Lower lobe of right lung (tissue), 2 donors: ENCODE results near the gene NPEPPS. TPM values are rescaled to one million over a fixed set of nuclear protein-coding genes. Genes with fewer than 3 reads are reported as not detected.
"Not testable (repeated sequence)": the region's sequence is repeated elsewhere in the genome, so short reads cannot be mapped to it uniquely, and the experiment has no call there.

Source experiments
- ATAC-seq, 2 donors: fragments of 200-7000 bp; cut with Tn5 transposase; one replicate each; pipeline ENCODE4 v1.9.1; 2020 to 2022; ENCODE audit warnings: mild to moderate bottlenecking in 2 of 2, moderate library complexity in 2 of 2
- DNase-seq: peaks from one replicate; pipeline ENCODE4 v3.0.0-alpha.2; 2020
- H3K27ac ChIP-seq: fragments of 200-600 bp; one replicate; pipeline ENCODE4 v1.8.0; 2022
- H3K27me3 ChIP-seq: fragments of 200-600 bp; one replicate; pipeline ENCODE4 v1.8.0; 2022; ENCODE audit warnings: low read depth
- H3K36me3 ChIP-seq: fragments of 200-600 bp; one replicate; pipeline ENCODE4 v1.8.0; 2022; ENCODE audit warnings: mild to moderate bottlenecking
- H3K4me1 ChIP-seq: fragments of 200-600 bp; one replicate; pipeline ENCODE4 v1.8.0; 2022
- H3K4me3 ChIP-seq: fragments of 200-600 bp; one replicate; pipeline ENCODE4 v1.8.0; 2022; ENCODE audit warnings: mild to moderate bottlenecking
- H3K9me3 ChIP-seq: fragments of 200-600 bp; one replicate; pipeline ENCODE4 v1.8.0; 2022
- intact Hi-C: fragments of 100-400 bp; cut with DNase I; formaldehyde crosslinking; loops from one replicate; pipeline ENCODE4 v1.11.0; 2022
- total RNA-seq: library from RNA; stranded (reverse); fragmentation: NEBNext Ultra II Directional; extraction: Animal tissue kit (Norgen Biotek cat#: 25700); gene quantifications from one replicate; pipeline ENCODE4 v1.2.1, GENCODE V29; 2021
- donor health status: DM: no; HTN: yes; CAD: no; lungs with severe emphysema.

The NPEPPS gene
- total RNA-seq, 1 donor from 2014 or later: 124 TPM

- ATAC-seq, H3K27ac ChIP-seq, intact Hi-C loops: not testable (repeated sequence)
Observed at GRCh38 chr17:47521434-47521833, 9.5 kb upstream of the NPEPPS start.

GRCh38 chr17:47522341-47522740 lies 8.6 kb upstream of the NPEPPS start:
- H3K27ac ChIP-seq, H3K27me3 ChIP-seq, H3K9me3 ChIP-seq, H3K4me1 ChIP-seq, DNase-seq, intact Hi-C loops, H3K36me3 ChIP-seq, H3K4me3 ChIP-seq, ATAC-seq: not testable (repeated sequence)

More at GRCh38 chr17:47521434-47521833, 9.5 kb upstream of the NPEPPS start:
- not testable (repeated sequence) for H3K4me3 ChIP-seq, DNase-seq, H3K27me3 ChIP-seq, H3K36me3 ChIP-seq, H3K4me1 ChIP-seq, H3K9me3 ChIP-seq

GRCh38 chr17:47531233-47531820 lies 419 bp downstream of the NPEPPS start:
- Histone ChIP-seq H3K4me1 (peaks cover 16% of the 10 kb centered on the region), H3K4me3 (peak overlapping the region; percentile 64), H3K27ac (peak overlapping the region; percentile 81)
- H3K9me3 ChIP-seq, H3K27me3 ChIP-seq, intact Hi-C loops, H3K36me3 ChIP-seq, DNase-seq: not testable (repeated sequence)
- ATAC-seq: peak; percentile 71 to 75

GRCh38 chr17:47539085-47539484 lies 8.2 kb downstream of the NPEPPS start:
- H3K9me3 ChIP-seq, H3K4me3 ChIP-seq, intact Hi-C loops, H3K4me1 ChIP-seq, H3K27me3 ChIP-seq, ATAC-seq, H3K36me3 ChIP-seq, DNase-seq, H3K27ac ChIP-seq: not testable (repeated sequence)

- intact Hi-C loops, ATAC-seq, H3K4me1 ChIP-seq, DNase-seq, H3K27me3 ChIP-seq, H3K4me3 ChIP-seq, H3K27ac ChIP-seq, H3K9me3 ChIP-seq, H3K36me3 ChIP-seq: not testable (repeated sequence)
Observed at GRCh38 chr17:47541676-47542075, 10.8 kb downstream of the NPEPPS start.

GRCh38 chr17:47544327-47544726 lies 13.4 kb downstream of the NPEPPS start:
- DNase-seq, H3K9me3 ChIP-seq, H3K27me3 ChIP-seq, intact Hi-C loops, H3K4me3 ChIP-seq, H3K27ac ChIP-seq, ATAC-seq, H3K4me1 ChIP-seq: not testable (repeated sequence)
- peaks cover 20% of the 10 kb centered on the region for H3K36me3 ChIP-seq

GRCh38 chr17:47554733-47555132 lies 23.8 kb downstream of the NPEPPS start:
- ATAC-seq, H3K4me3 ChIP-seq, DNase-seq, H3K36me3 ChIP-seq, intact Hi-C loops, H3K27ac ChIP-seq, H3K9me3 ChIP-seq, H3K27me3 ChIP-seq, H3K4me1 ChIP-seq: not testable (repeated sequence)

- H3K4me1 ChIP-seq, H3K27ac ChIP-seq: not testable (repeated sequence)
Observed at GRCh38 chr17:47556108-47556507, 25.2 kb downstream of the NPEPPS start.

GRCh38 chr17:47560517-47561043 lies 29.7 kb downstream of the NPEPPS start:
- DNase-seq, H3K36me3 ChIP-seq, H3K9me3 ChIP-seq, H3K4me1 ChIP-seq, intact Hi-C loops, ATAC-seq, H3K27ac ChIP-seq, H3K27me3 ChIP-seq, H3K4me3 ChIP-seq: not testable (repeated sequence)

More at GRCh38 chr17:47556108-47556507, 25.2 kb downstream of the NPEPPS start:
- H3K9me3 ChIP-seq, H3K27me3 ChIP-seq, H3K36me3 ChIP-seq, DNase-seq, intact Hi-C loops, H3K4me3 ChIP-seq: not testable (repeated sequence)
- ATAC-seq: peak in 1 of 2 donors; percentile 63

GRCh38 chr17:47561698-47562405 lies 30.9 kb downstream of the NPEPPS start:
- DNase-seq, H3K4me3 ChIP-seq, intact Hi-C loops, H3K27me3 ChIP-seq, H3K4me1 ChIP-seq, H3K9me3 ChIP-seq, H3K36me3 ChIP-seq, H3K27ac ChIP-seq, ATAC-seq: not testable (repeated sequence)

- intact Hi-C loops, H3K9me3 ChIP-seq, ATAC-seq, H3K27ac ChIP-seq, H3K4me1 ChIP-seq, H3K4me3 ChIP-seq, DNase-seq, H3K36me3 ChIP-seq, H3K27me3 ChIP-seq: not testable (repeated sequence)
Observed at GRCh38 chr17:47562406-47562705, 31.4 kb downstream of the NPEPPS start.

GRCh38 chr17:47567261-47567660 lies 36.4 kb downstream of the NPEPPS start:
- intact Hi-C loops, H3K4me1 ChIP-seq, ATAC-seq, H3K9me3 ChIP-seq, H3K27ac ChIP-seq, H3K27me3 ChIP-seq, H3K4me3 ChIP-seq, DNase-seq: not testable (repeated sequence)
- peaks cover 29% of the 10 kb centered on the region for H3K36me3 ChIP-seq

- H3K4me1 ChIP-seq, ATAC-seq, DNase-seq, H3K4me3 ChIP-seq, H3K9me3 ChIP-seq, H3K27me3 ChIP-seq, intact Hi-C loops: not testable (repeated sequence)
- Histone ChIP-seq H3K36me3 (peaks cover 27% of the 10 kb centered on the region), H3K27ac (peak overlapping the region; percentile 53)
Observed at GRCh38 chr17:47572561-47572960, 41.7 kb downstream of the NPEPPS start.

GRCh38 chr17:47582416-47582815 lies 51.5 kb downstream of the NPEPPS start:
- H3K4me3 ChIP-seq, ATAC-seq, H3K27me3 ChIP-seq, H3K27ac ChIP-seq, H3K4me1 ChIP-seq, DNase-seq, H3K9me3 ChIP-seq, intact Hi-C loops: not testable (repeated sequence)
- H3K36me3 ChIP-seq: peaks cover 36% of the 10 kb centered on the region
